Measurements from ENCODE around the gene LSM2.

- no peak for TF ChIP-seq CTCF (IDR thresholded peaks at IDR 0.05)
- TF ChIP-seq BHLHE40 (IDR thresholded peaks at IDR 0.05; ENCODE audit: low read depth, low read length), result no peak
- no peak for TF ChIP-seq MYC (IDR thresholded peaks at IDR 0.05; ENCODE audit: borderline replicate concordance, low read length)
- no peak for TF ChIP-seq CHD4 (IDR thresholded peaks at IDR 0.05; ENCODE audit: borderline replicate concordance)
- TF ChIP-seq JUN (IDR thresholded peaks at IDR 0.05), result no peak
- TF ChIP-seq RNF2 (IDR thresholded peaks at IDR 0.05; ENCODE audit: borderline replicate concordance, low read depth), result no peak
These were observed 37.7 kb upstream of the LSM2 start for GRCh38 chr6:31844507-31844906.

Data from A549 (cell line).